ENCODE measurements around the gene STK38. TPM values are rescaled to one million over a fixed set of nuclear protein-coding genes. Genes with fewer than 3 reads are reported as not detected.

Gene STK38
- total RNA-seq, 6 experiments from 2014 or later: 12.5 to 19.2 (median 16.1) TPM

- no peak for ATAC-seq
- H3K4me3 ChIP-seq: no peak overlapping the region
- H3K36me3 ChIP-seq: peaks cover 0 to 17% (median 4%) of the 10 kb centered on the region in 4 donors
- no peaks in the 10 kb centered on the region for H3K9me3 ChIP-seq
- H3K27me3 ChIP-seq: no peaks in the 10 kb centered on the region
- intact Hi-C loops (cut with DNase I): no loop called here
- 86% methylated on average over 3 of the region's 3 CpGs for WGBS (ENCODE audit: insufficient coverage, low coverage, low lambda C conversion rate, missing lambda C conversion rate)
- TF ChIP-seq POLR2A (IDR thresholded peaks at IDR 0.05): no peak
- no peak for TF ChIP-seq CTCF (IDR thresholded peaks at IDR 0.05)
- no peak overlapping the region for H3K27ac ChIP-seq
- no peak for DNase-seq
- no peaks in the 10 kb centered on the region for H3K4me1 ChIP-seq
These were observed 10.3 kb downstream of the STK38 start for GRCh38 chr6:36536873-36537547.

- no peak for ATAC-seq
- no peak for DNase-seq
- Histone ChIP-seq H3K4me3 (no peak overlapping the region), H3K27me3 (no peaks in the 10 kb centered on the region), H3K9me3 (no peaks in the 10 kb centered on the region), H3K36me3 (peaks cover 0 to 6% (median 0%) of the 10 kb centered on the region in 4 donors), H3K4me1 (no peaks in the 10 kb centered on the region), H3K27ac (no peak overlapping the region)
- WGBS (ENCODE audit: insufficient coverage, low coverage, low lambda C conversion rate, missing lambda C conversion rate): 50% methylated on average over 1 of the region's 1 CpG
- no peak for TF ChIP-seq CTCF (IDR thresholded peaks at IDR 0.05)
- TF ChIP-seq POLR2A (IDR thresholded peaks at IDR 0.05): no peak
- intact Hi-C loops (cut with DNase I): no loop called here
These were observed 14.0 kb downstream of the STK38 start for GRCh38 chr6:36533321-36533720.

- 75% methylated on average over 2 of the region's 2 CpGs for WGBS (ENCODE audit: insufficient coverage, low coverage, low lambda C conversion rate, missing lambda C conversion rate)
- DNase-seq (no peak), ATAC-seq (no peak)
- no peak overlapping the region for H3K4me3 ChIP-seq
- intact Hi-C loops (cut with DNase I): no loop called here
- no peaks in the 10 kb centered on the region for H3K9me3 ChIP-seq
- peak overlapping the region in 1 of 3 donors; percentile 90 for H3K27ac ChIP-seq
- peaks cover 0 to 31% (median 16%) of the 10 kb centered on the region in 4 donors for H3K4me1 ChIP-seq
- peaks cover 0 to 11% (median under 1%) of the 10 kb centered on the region in 4 donors for H3K36me3 ChIP-seq
- TF ChIP-seq CTCF (IDR thresholded peaks at IDR 0.05) (no peak), POLR2A (IDR thresholded peaks at IDR 0.05) (no peak)
- no peaks in the 10 kb centered on the region for H3K27me3 ChIP-seq
These were observed 21.2 kb downstream of the STK38 start for GRCh38 chr6:36526066-36526465.

- TF ChIP-seq CTCF (IDR thresholded peaks at IDR 0.05) (no peak), POLR2A (IDR thresholded peaks at IDR 0.05) (no peak)
- Histone ChIP-seq H3K27me3 (no peaks in the 10 kb centered on the region), H3K9me3 (no peaks in the 10 kb centered on the region), H3K36me3 (peaks cover 0 to 13% (median 2%) of the 10 kb centered on the region in 4 donors), H3K4me3 (no peak overlapping the region), H3K4me1 (peaks cover 0 to 31% (median 16%) of the 10 kb centered on the region in 4 donors), H3K27ac (peak overlapping the region in 1 of 3 donors; percentile 90)
- WGBS (ENCODE audit: insufficient coverage, low coverage, low lambda C conversion rate, missing lambda C conversion rate): 16% methylated on average over 2 of the region's 2 CpGs
- ATAC-seq (no peak), DNase-seq (no peak)
- intact Hi-C loops (cut with DNase I): no loop called here
These were observed 21.9 kb downstream of the STK38 start for GRCh38 chr6:36525346-36525745.
